GM12878 (cell line): ENCODE measurements around the gene SCRN1. TPM values are rescaled to one million over a fixed set of nuclear protein-coding genes. Genes with fewer than 3 reads are reported as not detected.

Source experiments
- ATF2 ChIP-seq: IDR thresholded peaks from 2 replicates; pipeline ENCODE4 v1.6.1; 2012; ENCODE audit warnings: low read length, inconsistent platforms
- BACH1 ChIP-seq: fragments of 450-650 bp; IDR thresholded peaks from 2 replicates; pipeline ENCODE4 v1.6.1; 2017; ENCODE audit warnings: mild to moderate bottlenecking, borderline replicate concordance
- BMI1 ChIP-seq: fragments of 450-650 bp; IDR thresholded peaks from 2 replicates; pipeline ENCODE4 v1.6.1; 2016; ENCODE audit warnings: mild to moderate bottlenecking, moderate library complexity, borderline replicate concordance
- CBX5 ChIP-seq: sonication (generic); IDR thresholded peaks from 2 replicates; pipeline ENCODE4 v1.6.1; 2016; ENCODE audit warnings: low read depth, moderate library complexity, mild to moderate bottlenecking, inconsistent platforms
- E2F4 ChIP-seq: IDR thresholded peaks from 2 replicates; pipeline ENCODE4 v1.6.1; 2012; ENCODE audit warnings: low read depth, low read length, improper control_type of control experiment
- EGR1 ChIP-seq, 2 experiments: IDR thresholded peaks; 1 replicate in 1 of 2; 2 replicates in 1 of 2; pipeline ENCODE4 v1.6.1; 2011 to 2012; ENCODE audit warnings: low read depth in 2 of 2, low read length in 2 of 2, borderline replicate concordance in 1 of 2, mild to moderate bottlenecking in 1 of 2, moderate library complexity in 1 of 2
- FOS ChIP-seq: IDR thresholded peaks from 3 replicates; pipeline ENCODE4 v1.6.1; 2011; ENCODE audit warnings: borderline replicate concordance; ENCODE audit not compliant: insufficient read length; ENCODE audit errors: extremely low read depth
- MEF2A ChIP-seq: IDR thresholded peaks from 2 replicates; pipeline ENCODE4 v1.6.1; 2011; ENCODE audit warnings: low read depth, mild to moderate bottlenecking, low read length, moderate library complexity; ENCODE audit not compliant: insufficient read depth
- MTA3 ChIP-seq: IDR thresholded peaks from 2 replicates; pipeline ENCODE4 v1.6.1; 2012; ENCODE audit warnings: low read length, inconsistent platforms, borderline replicate concordance
- NR2C1 ChIP-seq: fragments of 450-650 bp; IDR thresholded peaks from 2 replicates; pipeline ENCODE4 v1.6.1; 2017; ENCODE audit warnings: antibody characterized with exemption, mild to moderate bottlenecking, moderate library complexity
- RCOR1 ChIP-seq: conservative IDR thresholded peaks from 2 replicates; pipeline ENCODE4 v1.6.1; 2012; ENCODE audit warnings: low read depth, low read length, improper control_type of control experiment
- USF2 ChIP-seq: IDR thresholded peaks from 2 replicates; pipeline ENCODE4 v1.6.1; 2011; ENCODE audit warnings: low read depth, low read length, improper control_type of control experiment, borderline replicate concordance
- YBX1 ChIP-seq: fragments of 450-650 bp; IDR thresholded peaks from 2 replicates; pipeline ENCODE4 v1.6.1; 2016; ENCODE audit warnings: antibody characterized with exemption
- polyA plus RNA-seq, 11 experiments: library from polyadenylated mRNA; depleted of rRNA in 4 of 11; unstranded in 6 of 11; stranded (reverse) in 5 of 11; fragments of >200 nt; fragmentation: Nextera tagmentation in 4 of 11; fragmentation: Illumina TruSeq in 1 of 11; extraction: Ambion mirVana in 4 of 11; extraction: Trizol in 1 of 11; gene quantifications; 1 replicate in 1 of 11; 2 replicates in 10 of 11; pipeline versions ENCODE4 v1.2.1 to v1.2.3, GENCODE V29; 2011 to 2016; ENCODE audit warnings: inconsistent platforms in 2 of 11, missing spikeins in 2 of 11, low read depth in 1 of 11
- total RNA-seq, 4 experiments: library from RNA; depleted of rRNA in 3 of 4; stranded (reverse); fragments of >200 nt in 3 of 4; fragmentation: Illumina TruSeq in 1 of 4; extraction: Trizol in 1 of 4; gene quantifications; 2 replicates each; pipeline versions ENCODE4 v1.2.1 to v1.2.3, GENCODE V29; 2013 to 2021
- TF ChIP-seq, protein P1 (sequence below): fragments of 450-650 bp; IDR thresholded peaks from 2 replicates; pipeline ENCODE4 v1.6.1; 2018; ENCODE audit warnings: mild to moderate bottlenecking, low read depth, moderate library complexity; ENCODE audit not compliant: partially characterized antibody

Gene SCRN1
- total and polyA plus RNA-seq, 10 of the 15 experiments (the other 5 are each of a cell fraction or from before 2014, with no cell fraction given), result 11.1 to 67.6 (median 41.7) TPM

DNA sequence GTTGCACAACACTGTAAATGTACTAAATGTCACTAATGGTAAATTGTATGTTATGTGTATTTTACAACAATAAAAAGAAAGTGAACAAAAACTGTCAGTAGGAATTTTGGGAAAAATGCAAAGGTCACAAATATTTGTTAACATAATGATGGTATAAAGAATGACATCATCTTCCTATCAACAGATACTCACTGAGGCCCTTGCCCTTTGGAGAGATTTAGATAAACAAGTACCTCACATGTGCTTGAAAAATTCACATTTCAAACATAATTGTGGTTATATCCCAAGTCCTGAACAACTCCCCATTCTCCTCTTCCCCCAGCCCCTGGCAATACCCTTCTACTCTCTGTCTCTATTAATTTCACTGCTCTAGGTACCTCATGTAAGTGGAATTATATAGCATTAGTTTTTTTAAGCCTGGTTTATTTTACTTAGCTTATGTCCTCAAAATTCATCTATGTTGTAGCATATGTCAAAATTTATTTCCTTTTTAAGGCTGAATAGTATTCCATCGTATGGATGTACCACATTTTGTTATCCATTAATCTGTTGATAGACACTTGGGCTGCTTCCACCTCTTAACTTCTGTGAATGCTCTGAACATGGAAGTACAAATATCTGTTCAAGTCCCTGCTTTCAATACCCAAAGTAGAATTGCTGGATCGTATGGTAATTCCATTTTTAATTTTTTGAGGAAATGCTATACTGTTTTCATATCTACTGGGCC lies 92.8 kb downstream of the SCRN1 start (continued):
- no peak for TF ChIP-seq RCOR1
- TF ChIP-seq NR2C1, result no peak
- no peak for TF ChIP-seq BACH1
- no peak for TF ChIP-seq ATF2
- TF ChIP-seq BMI1, result no peak
- no peak for TF ChIP-seq MEF2A
- no peak for TF ChIP-seq YBX1
- no peak for TF ChIP-seq CBX5
- no peak for TF ChIP-seq FOS
- TF ChIP-seq EGR1 (IDR thresholded peaks at IDR 0.05; ENCODE audit: borderline replicate concordance in 1 of 2, low read depth in 2 of 2, low read length in 2 of 2), result no peak
- TF ChIP-seq, protein P1, sequence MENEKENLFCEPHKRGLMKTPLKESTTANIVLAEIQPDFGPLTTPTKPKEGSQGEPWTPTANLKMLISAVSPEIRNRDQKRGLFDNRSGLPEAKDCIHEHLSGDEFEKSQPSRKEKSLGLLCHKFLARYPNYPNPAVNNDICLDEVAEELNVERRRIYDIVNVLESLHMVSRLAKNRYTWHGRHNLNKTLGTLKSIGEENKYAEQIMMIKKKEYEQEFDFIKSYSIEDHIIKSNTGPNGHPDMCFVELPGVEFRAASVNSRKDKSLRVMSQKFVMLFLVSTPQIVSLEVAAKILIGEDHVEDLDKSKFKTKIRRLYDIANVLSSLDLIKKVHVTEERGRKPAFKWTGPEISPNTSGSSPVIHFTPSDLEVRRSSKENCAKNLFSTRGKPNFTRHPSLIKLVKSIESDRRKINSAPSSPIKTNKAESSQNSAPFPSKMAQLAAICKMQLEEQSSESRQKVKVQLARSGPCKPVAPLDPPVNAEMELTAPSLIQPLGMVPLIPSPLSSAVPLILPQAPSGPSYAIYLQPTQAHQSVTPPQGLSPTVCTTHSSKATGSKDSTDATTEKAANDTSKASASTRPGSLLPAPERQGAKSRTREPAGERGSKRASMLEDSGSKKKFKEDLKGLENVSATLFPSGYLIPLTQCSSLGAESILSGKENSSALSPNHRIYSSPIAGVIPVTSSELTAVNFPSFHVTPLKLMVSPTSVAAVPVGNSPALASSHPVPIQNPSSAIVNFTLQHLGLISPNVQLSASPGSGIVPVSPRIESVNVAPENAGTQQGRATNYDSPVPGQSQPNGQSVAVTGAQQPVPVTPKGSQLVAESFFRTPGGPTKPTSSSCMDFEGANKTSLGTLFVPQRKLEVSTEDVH, result no peak
- no peak for TF ChIP-seq MTA3
- TF ChIP-seq USF2, result no peak
- no peak for TF ChIP-seq E2F4
